HG02678 (cell line): ENCODE measurements around the gene CFAP20DC.
A peak's percentile ranks its signal among the peaks of the same experiment; 100 is the strongest.
"Not testable (repeated sequence)": the region's sequence is repeated elsewhere in the genome, so short reads cannot be mapped to it uniquely, and the experiment has no call there.

Experiments used
- ATAC-seq: cut with Tn5 transposase; IDR thresholded peaks from one replicate; pipeline ENCODE4 v1.9.1; 2021; ENCODE audit warnings: mild to moderate bottlenecking, moderate library complexity; ENCODE audit not compliant: unreplicated experiment

The CFAP20DC gene

GRCh38 chr3:59049671-59050331, at the start of gene CFAP20DC:
Gene CFAP20DC, minus strand, starts transcription at chr3:59050025. Its CDS starts 394 bp downstream, at chr3:59049631.
- ATAC-seq: peak; percentile 99

GRCh38 chr3:59098516-59098915, 48.7 kb upstream of the CFAP20DC start:
- not testable (repeated sequence) for ATAC-seq

DNA sequence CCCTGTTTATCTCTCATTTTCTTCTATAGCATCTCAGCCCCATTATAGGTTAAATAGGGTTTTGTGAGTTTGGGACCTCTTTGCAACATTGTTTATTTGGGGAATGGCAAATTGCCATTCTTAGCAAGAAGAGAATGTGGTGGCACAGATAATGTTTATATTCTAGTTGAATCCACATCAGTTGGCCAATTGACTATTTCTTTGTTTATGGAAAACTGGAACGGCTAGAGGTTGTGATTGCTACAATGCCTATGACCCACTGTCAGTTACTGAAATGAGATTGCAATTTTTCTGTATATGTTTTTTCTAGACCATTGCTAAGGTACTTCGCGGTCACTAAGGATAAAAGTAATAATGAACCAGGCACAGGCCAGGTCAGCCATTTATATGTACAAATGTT, 44.6 kb upstream of the CFAP20DC start:
- ATAC-seq: no peak

DNA sequence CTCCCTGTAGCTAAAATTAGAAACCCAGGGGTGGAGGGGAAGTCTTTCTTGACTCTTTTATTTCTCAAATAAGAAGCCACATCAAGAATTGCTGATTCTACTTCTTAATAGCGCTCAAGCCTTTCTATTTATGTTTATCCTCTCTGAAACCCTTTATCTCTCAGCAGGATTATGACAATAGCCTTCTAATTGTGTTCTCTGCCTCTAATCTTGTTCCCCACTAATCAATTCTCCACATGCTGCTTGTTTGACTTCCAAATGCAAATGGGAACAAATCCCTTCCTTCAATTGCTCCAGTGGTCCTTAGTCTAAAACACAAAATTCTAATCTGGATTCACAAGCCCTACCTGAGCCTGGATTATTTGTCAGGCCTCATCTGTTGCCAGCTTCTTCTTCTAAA, 43.7 kb upstream of the CFAP20DC start:
- no peak for ATAC-seq

DNA sequence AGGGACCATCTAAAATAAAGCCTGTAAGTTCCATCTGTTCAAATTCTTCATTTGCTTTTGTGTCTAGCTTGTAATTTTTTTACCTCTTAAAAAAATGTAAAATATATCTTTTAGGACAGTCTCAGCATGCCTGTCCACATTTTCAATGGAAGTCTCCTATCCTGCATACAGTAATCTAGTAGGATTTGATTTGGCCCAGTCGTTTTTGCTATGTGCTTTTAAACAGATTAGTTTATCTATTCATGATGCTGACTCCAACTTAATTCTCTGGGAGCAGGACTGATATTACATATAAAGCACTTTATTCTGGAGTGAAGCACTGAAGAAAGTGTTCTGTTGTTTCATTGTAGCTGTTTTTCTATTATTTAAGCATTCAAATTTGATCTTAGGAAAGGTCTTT, 38.9 kb upstream of the CFAP20DC start:
- no peak for ATAC-seq

DNA sequence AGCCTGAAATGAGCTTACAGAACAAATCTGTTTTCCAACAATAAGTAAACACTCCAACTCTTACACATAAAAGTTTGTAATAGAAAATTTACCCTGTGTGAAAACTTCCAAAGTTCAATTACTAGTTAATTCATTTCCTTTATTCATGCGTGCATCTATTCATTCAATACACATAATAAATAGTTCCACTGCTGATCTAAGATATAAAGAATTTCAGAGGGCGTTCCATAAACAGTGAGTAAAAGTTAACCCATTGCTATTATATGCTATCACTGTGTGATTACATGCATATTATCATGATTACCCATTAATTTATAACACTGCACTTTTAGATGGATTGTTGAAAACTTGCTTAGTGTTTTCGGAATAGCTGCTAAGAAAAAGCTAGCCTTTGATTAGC, 36.2 kb upstream of the CFAP20DC start:
- ATAC-seq: no peak

DNA sequence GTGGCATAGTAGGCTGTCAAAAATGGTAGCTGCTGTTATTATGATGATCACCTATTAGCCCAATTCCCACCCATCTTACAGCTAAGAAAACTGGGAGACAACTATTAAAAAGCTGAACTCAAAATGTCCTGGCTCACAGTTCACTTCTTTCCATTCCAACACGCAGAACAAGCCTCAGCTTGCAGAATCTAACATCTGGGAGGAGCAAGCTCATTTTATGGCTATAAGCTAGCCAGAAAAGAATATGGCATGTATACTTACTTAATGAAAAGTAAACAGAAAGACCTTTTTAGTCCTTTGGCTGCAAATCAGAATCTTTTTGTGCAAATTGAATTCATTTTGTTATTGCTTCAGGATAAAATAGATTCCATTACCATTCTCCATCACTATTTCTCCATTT, 34.8 kb upstream of the CFAP20DC start:
- ATAC-seq: no peak

- ATAC-seq: no peak
Measured at GRCh38 chr3:59082106-59082505, 32.3 kb upstream of the CFAP20DC start.

- no peak for ATAC-seq
Measured at GRCh38 chr3:59081071-59081470, 31.2 kb upstream of the CFAP20DC start.

DNA sequence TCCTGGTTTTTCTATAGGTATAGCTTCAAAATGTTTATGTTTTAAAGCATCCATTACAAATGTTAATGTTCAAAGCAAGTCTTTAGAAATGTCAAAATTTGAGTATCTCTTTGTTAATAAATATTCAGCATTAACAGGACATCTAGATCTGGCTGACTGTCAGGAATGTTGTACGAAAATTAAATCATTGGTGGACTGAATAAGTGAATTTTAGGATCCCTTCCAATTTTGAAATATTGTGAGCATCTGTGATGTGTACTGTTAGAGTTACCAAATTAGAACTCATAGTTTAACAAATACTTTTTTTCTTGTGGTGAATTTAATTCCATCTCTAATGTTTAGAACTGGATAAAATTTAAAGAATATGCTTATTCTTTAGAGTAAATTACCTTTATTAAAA, 30.1 kb upstream of the CFAP20DC start:
- no peak for ATAC-seq

- no peak for ATAC-seq
Measured at GRCh38 chr3:59074764-59075163, 24.9 kb upstream of the CFAP20DC start.

GRCh38 chr3:59072681-59073080, 22.9 kb upstream of the CFAP20DC start:
- no peak for ATAC-seq

GRCh38 chr3:59069838-59070237, 20.0 kb upstream of the CFAP20DC start:
- no peak for ATAC-seq

DNA sequence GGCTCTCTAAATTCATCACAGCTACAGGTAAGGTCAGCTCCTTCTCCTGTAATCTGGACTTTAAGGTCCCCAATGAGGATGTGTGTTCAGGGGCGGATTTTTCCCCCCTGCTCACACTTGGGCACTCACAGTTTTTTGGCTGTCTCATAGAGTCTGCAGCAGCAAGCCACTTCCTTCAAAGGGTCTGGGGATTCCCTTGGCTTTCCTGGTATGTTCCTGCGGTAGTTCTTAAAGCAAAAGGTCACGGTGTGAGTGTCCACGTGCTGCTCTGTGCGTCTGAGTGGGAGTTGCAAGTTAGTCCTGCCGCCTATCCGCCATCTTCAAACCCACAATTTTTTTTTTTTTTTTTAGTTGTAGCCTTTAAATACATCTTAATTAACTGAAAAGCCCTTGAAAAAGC, 15.4 kb upstream of the CFAP20DC start:
- ATAC-seq: no peak

DNA sequence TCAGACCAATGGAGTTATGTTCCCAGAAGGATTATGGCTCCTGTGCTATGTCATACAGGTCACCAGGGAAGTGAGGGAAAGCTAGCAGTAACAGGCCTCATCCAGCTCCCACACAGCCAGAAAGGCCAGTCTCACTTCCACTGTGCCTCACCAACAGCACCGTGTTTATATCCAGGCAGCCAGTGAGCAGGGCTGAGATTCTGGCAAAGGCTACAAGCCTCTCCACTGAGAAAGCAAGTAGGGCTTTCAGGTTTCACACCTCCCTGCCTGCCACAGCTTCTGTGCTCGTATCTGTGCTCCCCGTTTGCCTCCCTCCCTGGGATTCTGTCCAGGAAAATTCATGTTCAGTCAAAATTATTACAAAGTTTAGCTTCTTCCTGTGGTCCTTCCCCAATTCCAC, 14.9 kb upstream of the CFAP20DC start:
- no peak for ATAC-seq

GRCh38 chr3:59064276-59064675, 14.5 kb upstream of the CFAP20DC start:
- no peak for ATAC-seq

GRCh38 chr3:59056706-59057105, 6.9 kb upstream of the CFAP20DC start:
- no peak for ATAC-seq

DNA sequence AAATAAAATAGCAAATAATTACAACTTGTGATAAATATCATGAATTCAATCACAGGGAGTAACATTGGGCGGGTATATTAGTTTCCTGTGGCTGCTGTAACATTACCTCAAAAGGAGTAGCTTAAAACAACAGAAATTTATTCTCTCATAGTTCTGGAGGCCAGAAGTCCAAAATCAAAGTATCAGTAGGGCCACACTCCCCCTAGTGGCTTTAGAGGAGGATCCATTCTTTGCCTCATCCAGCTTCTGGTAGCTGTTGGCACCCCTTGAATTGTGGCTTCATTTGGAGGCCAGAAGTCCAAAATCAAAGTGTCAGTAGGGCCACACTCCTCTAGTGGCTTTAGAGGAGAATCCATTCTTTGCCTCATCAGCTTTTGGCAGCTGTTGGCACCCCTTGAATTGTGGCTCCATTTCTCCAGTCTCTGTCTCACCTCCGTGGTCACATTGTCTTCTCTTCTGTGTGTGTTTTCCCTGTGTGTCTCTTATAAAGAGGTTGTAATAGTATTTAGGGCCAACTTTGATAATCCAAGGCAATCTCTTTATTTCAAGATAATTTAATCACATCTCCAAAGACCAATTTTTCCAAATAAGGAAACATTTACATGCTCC, 3.1 kb upstream of the CFAP20DC start:
- no peak for ATAC-seq

GRCh38 chr3:59050811-59051414, 1.1 kb upstream of the CFAP20DC start:
- ATAC-seq: not testable (repeated sequence)

DNA sequence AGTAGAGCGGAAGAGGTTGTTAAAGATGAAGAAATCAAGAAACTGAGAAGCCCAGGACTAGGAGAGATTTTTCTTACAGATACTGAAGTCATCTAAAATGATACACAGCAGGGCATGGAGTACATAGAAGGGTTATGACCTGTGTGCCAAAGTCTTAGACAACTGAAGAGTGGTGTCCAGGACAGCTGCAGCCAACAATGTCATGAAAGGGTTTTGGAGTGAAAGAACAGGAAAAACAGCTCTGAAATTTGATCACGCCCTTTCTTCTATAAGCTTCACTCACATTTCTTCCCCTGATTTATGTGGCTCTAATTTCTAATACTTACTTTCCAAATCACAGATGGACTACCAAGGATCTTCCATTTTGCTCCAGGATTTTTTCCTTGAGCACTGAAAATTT, 3.0 kb downstream of the CFAP20DC start:
- no peak for ATAC-seq

DNA sequence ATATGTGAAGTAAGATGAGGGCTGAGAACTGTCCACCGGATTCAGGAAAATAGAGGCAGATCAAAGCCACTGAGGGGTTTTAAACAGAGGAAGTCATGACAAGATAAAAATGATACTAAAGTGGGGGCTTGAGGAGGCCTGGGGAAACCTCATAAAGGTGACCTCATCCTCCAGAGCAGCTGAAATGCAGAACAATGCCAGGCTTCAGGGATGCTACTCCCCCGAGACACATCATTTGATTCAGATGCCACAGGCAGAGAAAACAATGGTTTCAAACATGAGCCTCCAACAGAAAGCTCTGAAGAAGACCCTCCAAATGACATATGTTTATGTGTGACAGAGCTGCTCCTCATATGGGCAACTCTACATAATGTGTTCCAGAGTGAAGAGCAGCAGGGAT, 6.4 kb downstream of the CFAP20DC start:
- no peak for ATAC-seq

DNA sequence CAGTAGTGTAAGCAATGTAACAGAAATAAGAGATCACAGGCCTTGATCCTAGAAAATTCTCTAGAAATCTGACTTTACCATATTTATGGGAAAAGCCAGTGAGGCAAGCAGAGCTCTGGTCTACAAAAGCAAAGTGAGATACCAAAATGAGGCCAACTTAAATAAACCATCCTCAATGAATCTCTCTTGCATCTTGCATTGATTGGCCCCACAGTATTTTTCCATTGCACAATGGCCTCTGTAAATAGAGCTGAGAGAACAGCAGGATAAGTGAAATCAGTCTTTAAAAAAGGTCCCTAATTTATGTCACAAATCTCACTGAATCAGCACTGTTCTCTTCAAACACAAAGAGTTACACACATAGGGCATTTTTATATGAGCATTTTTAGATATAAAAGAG, 8.9 kb downstream of the CFAP20DC start:
- ATAC-seq: no peak
